Left lung (tissue), 10 donors: ENCODE measurements around the gene CTXND2. TPM values are rescaled to one million over a fixed set of nuclear protein-coding genes. Genes with fewer than 3 reads are reported as not detected.
"Not testable (repeated sequence)": the region's sequence is repeated elsewhere in the genome, so short reads cannot be mapped to it uniquely, and the experiment has no call there.

Experiments used
- ATAC-seq: fragments of 200-7000 bp; cut with Tn5 transposase; one replicate; pipeline ENCODE4 v1.9.1; 2020; ENCODE audit warnings: moderate library complexity
- DNase-seq, 4 donors: peaks; one replicate each; pipeline ENCODE4 v3.0.0-alpha.2; 2013 to 2020
- H3K27ac ChIP-seq, 2 donors: fragments of 200-600 bp; sonication (generic) in 1 of 2; one replicate each; pipeline versions ENCODE4 v1.5.0 to v1.8.0; 2020 to 2021
- H3K27me3 ChIP-seq, 2 donors: fragments of 200-600 bp; sonication (generic) in 1 of 2; one replicate each; pipeline versions ENCODE4 v1.5.0 to v1.8.0; 2020 to 2021
- H3K36me3 ChIP-seq, 2 donors: fragments of 200-600 bp; sonication (generic) in 1 of 2; one replicate each; pipeline versions ENCODE4 v1.5.0 to v1.8.0; 2020 to 2021
- H3K4me1 ChIP-seq, 2 donors: fragments of 200-600 bp; one replicate each; pipeline ENCODE4 v1.8.0; 2021
- H3K4me3 ChIP-seq, 2 donors: fragments of 200-600 bp; sonication (generic) in 1 of 2; one replicate each; pipeline versions ENCODE4 v1.5.0 to v1.8.0; 2020 to 2021; ENCODE audit warnings: mild to moderate bottlenecking in 1 of 2
- H3K9me3 ChIP-seq, 2 donors: fragments of 200-600 bp; sonication (generic) in 1 of 2; one replicate each; pipeline versions ENCODE4 v1.5.0 to v1.8.0; 2020 to 2021
- intact Hi-C, 2 donors: fragments of 100-400 bp; cut with DNase I; formaldehyde crosslinking; loops; one replicate each; pipeline versions ENCODE4 v1.11.2 to v1.14.2; 2022
- polyA plus RNA-seq, 6 donors: library from polyadenylated mRNA; unstranded; fragments of 120-200 nt; gene quantifications; one replicate each; pipeline ENCODE4 v1.2.1, GENCODE V29; 2013; ENCODE audit not compliant: insufficient read length in 6 of 6
- total RNA-seq, 2 donors: library from RNA; stranded (reverse); fragmentation: NEBNext Ultra II Directional; extraction: Animal tissue kit (Norgen Biotek cat#: 25700); gene quantifications; one replicate each; pipeline ENCODE4 v1.2.1, GENCODE V29; 2021
- TF ChIP-seq, protein P1 (sequence below), 2 donors: fragments of 200-600 bp; sonication (generic) in 1 of 2; IDR thresholded peaks; one replicate each; pipeline versions ENCODE4 v1.5.0 to v1.8.0; 2021; ENCODE audit warnings: antibody characterized with exemption in 2 of 2
- donor health status: DM: no; HTN: yes; CAD: no.
- donor health status: DM: no; HTN: no; CAD: no.

The CTXND2 gene
- total and polyA plus RNA-seq, 8 donors: 0.15 TPM; not detected in 7

DNA sequence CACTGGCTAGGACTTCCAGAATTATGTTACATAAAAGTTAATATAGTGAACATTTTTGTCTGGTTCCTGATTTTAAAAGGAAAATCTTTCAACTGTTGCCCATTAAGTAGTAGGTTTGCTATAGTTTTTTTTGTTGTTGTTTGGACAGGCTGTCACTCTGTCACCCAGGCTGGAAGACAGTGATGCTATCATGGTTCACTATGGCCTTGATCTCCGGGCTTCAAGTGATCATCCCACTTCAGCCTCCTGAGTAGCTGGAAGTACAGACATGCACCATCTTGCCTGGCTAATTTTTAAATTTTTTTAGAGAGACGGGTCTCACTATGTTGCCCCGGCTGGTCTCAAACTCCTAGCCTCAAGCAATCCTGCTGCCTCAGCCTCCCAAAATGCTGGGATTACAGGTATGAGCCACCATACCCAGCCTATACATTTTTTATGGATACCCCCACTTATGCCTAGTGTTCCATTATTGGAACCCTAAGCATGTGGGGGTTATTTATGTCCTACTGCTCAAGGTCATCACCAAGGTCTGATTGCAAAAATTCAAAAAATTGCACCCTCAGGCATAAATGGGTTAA lies 6.5 kb downstream of the CTXND2 start:
- TF ChIP-seq, protein P1, sequence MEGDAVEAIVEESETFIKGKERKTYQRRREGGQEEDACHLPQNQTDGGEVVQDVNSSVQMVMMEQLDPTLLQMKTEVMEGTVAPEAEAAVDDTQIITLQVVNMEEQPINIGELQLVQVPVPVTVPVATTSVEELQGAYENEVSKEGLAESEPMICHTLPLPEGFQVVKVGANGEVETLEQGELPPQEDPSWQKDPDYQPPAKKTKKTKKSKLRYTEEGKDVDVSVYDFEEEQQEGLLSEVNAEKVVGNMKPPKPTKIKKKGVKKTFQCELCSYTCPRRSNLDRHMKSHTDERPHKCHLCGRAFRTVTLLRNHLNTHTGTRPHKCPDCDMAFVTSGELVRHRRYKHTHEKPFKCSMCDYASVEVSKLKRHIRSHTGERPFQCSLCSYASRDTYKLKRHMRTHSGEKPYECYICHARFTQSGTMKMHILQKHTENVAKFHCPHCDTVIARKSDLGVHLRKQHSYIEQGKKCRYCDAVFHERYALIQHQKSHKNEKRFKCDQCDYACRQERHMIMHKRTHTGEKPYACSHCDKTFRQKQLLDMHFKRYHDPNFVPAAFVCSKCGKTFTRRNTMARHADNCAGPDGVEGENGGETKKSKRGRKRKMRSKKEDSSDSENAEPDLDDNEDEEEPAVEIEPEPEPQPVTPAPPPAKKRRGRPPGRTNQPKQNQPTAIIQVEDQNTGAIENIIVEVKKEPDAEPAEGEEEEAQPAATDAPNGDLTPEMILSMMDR (IDR thresholded peaks at IDR 0.05): no peak
- ATAC-seq (no peak), DNase-seq (no peak)
- H3K4me3 ChIP-seq: no peak overlapping the region
- no peaks in the 10 kb centered on the region for H3K4me1 ChIP-seq
- H3K27ac ChIP-seq: no peak overlapping the region
- intact Hi-C loops: no loop called here
- H3K36me3 ChIP-seq: no peaks in the 10 kb centered on the region
- no peaks in the 10 kb centered on the region for H3K9me3 ChIP-seq
- no peaks in the 10 kb centered on the region for H3K27me3 ChIP-seq

DNA sequence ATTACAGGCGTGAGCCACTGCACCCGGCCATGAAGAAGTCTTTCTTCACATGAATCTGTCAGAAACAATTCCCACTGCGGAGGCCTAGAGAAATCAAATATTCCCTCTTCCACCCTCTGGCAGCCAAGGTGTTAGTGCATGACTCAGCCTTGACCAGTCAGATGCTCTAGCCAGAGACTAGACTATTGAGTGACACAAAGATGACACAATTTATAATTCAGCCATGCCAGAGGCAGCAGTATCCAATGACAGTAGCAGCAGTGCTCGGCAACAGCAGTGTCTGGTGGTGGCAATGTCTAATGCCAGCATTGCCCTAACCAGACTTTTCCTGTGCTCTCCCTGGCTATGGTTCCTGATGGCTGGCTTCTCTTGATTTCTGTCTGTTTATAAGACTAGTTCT lies 8.7 kb downstream of the CTXND2 start:
- TF ChIP-seq, protein P1 (IDR thresholded peaks at IDR 0.05): no peak
- H3K36me3 ChIP-seq: no peaks in the 10 kb centered on the region
- intact Hi-C loops: no loop called here
- no peak for ATAC-seq
- no peak overlapping the region for H3K4me3 ChIP-seq
- H3K27ac ChIP-seq: no peak overlapping the region
- no peaks in the 10 kb centered on the region for H3K4me1 ChIP-seq
- no peaks in the 10 kb centered on the region for H3K9me3 ChIP-seq
- no peaks in the 10 kb centered on the region for H3K27me3 ChIP-seq
- no peak for DNase-seq

DNA sequence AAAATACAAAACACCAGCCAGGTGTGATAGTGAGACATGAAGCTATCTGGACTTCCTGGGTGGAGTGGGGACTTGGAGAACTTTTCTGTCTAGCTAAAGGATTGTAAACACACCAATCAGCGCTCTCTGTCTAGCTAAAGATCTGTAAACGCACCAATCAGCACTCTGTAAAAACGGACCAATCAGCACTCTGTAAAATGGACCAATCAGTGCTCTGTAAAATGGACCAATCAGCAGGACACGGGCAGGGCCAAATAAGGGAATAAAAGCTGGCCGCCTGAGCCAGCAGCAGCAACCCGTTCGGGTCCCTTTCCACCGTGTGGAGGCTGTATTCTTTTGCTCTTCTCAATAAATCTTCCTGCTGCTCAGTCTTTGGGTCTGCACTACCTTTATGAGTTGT lies 12.9 kb downstream of the CTXND2 start:
- intact Hi-C loops, H3K4me1 ChIP-seq, ATAC-seq, H3K9me3 ChIP-seq, H3K4me3 ChIP-seq, H3K27ac ChIP-seq, DNase-seq, H3K27me3 ChIP-seq, H3K36me3 ChIP-seq: not testable (repeated sequence)

DNA sequence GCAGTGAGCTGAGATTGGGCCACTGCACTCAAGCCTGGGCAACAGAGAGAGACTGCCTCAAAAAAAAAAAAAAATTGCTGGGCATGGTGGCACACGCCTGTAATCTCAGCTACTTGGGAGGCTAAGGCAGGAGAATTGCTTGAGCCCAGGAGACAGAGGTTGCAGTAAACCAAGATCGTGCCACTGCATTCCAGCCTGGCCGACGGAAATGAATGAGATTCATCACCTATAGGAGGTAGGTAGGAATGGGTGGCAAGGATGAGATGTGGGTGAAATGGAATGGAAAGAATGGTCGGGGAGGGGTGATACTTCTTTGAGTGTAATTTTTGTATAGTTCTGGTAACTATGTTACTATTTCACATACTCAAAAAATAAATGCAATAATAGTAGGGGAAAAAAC lies 15.4 kb downstream of the CTXND2 start:
- intact Hi-C loops: no loop called here
- no peaks in the 10 kb centered on the region for H3K9me3 ChIP-seq
- ATAC-seq: no peak
- no peak overlapping the region for H3K27ac ChIP-seq
- TF ChIP-seq, protein P1 (IDR thresholded peaks at IDR 0.05): no peak
- H3K4me3 ChIP-seq: no peak overlapping the region
- H3K4me1 ChIP-seq: no peaks in the 10 kb centered on the region
- no peak for DNase-seq
- H3K36me3 ChIP-seq: no peaks in the 10 kb centered on the region
- H3K27me3 ChIP-seq: no peaks in the 10 kb centered on the region

DNA sequence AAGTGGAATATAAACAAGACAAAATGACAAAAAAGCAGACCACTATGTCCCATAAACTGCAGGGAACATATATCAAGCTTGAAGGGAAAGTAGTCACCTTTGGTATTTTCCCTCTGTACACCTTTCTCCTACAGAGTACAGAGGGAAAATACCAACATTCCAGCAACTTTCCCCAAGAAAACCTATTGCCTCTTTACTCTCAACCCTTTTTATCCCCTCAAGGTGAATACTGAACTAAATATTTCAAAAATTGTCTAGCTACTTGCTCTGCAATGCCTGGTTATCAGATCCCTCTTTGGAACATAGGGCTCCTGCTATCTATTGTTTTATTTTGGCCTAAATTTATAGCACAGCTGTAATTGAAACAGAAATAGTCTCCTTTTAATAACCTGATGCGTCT lies 15.8 kb downstream of the CTXND2 start:
- intact Hi-C loops: no loop called here
- ATAC-seq: no peak

More for the DNA sequence above, 15.8 kb downstream of the CTXND2 start:
- no peaks in the 10 kb centered on the region for H3K4me1 ChIP-seq
- H3K27ac ChIP-seq: no peak overlapping the region
- TF ChIP-seq, protein P1 (IDR thresholded peaks at IDR 0.05): no peak
- H3K9me3 ChIP-seq: no peaks in the 10 kb centered on the region
- no peak overlapping the region for H3K4me3 ChIP-seq
- H3K27me3 ChIP-seq: no peaks in the 10 kb centered on the region
- DNase-seq: no peak
- H3K36me3 ChIP-seq: no peaks in the 10 kb centered on the region
